GM18502 (cell line): ENCODE results near the gene MYBBP1A.
"Not testable (repeated sequence)": the region's sequence is repeated elsewhere in the genome, so short reads cannot be mapped to it uniquely, and the experiment has no call there.

Experiments used
- ATAC-seq: cut with Tn5 transposase; IDR thresholded peaks from one replicate; pipeline ENCODE4 v1.9.1; 2021; ENCODE audit warnings: mild to moderate bottlenecking; ENCODE audit not compliant: unreplicated experiment, poor library complexity

The MYBBP1A gene

GRCh38 chr17:4591529-4591928 lies 36.3 kb upstream of the MYBBP1A start:
- no peak for ATAC-seq

- ATAC-seq = no peak
Measured at GRCh38 chr17:4590981-4591453, 35.8 kb upstream of the MYBBP1A start.

GRCh38 chr17:4590042-4590441 lies 34.9 kb upstream of the MYBBP1A start:
- not testable (repeated sequence) for ATAC-seq

- ATAC-seq = no peak
Measured at GRCh38 chr17:4588898-4589625, 33.9 kb upstream of the MYBBP1A start.

- ATAC-seq = no peak
Measured at GRCh38 chr17:4588391-4588790, 33.2 kb upstream of the MYBBP1A start.

- no peak for ATAC-seq
Measured at GRCh38 chr17:4587803-4588202, 32.6 kb upstream of the MYBBP1A start.

- no peak for ATAC-seq
Measured at GRCh38 chr17:4587195-4587594, 32.0 kb upstream of the MYBBP1A start.

GRCh38 chr17:4586043-4586442 lies 30.9 kb upstream of the MYBBP1A start:
- ATAC-seq = no peak

- ATAC-seq = no peak
Measured at GRCh38 chr17:4585638-4585994, 30.4 kb upstream of the MYBBP1A start.

- ATAC-seq = no peak
Measured at GRCh38 chr17:4584917-4585637, 29.9 kb upstream of the MYBBP1A start.

- no peak for ATAC-seq
Measured at GRCh38 chr17:4584101-4584916, 29.1 kb upstream of the MYBBP1A start, which contains the start of gene SMTNL2. Gene SMTNL2 (plus strand): TSS chr17:4584529. CDS start chr17:4584606, 77 bp downstream.

GRCh38 chr17:4583782-4584100 lies 28.6 kb upstream of the MYBBP1A start:
- ATAC-seq = no peak

GRCh38 chr17:4583206-4583605 lies 28.0 kb upstream of the MYBBP1A start:
- no peak for ATAC-seq

- ATAC-seq = no peak
Measured at GRCh38 chr17:4582691-4583090, 27.5 kb upstream of the MYBBP1A start.

GRCh38 chr17:4582101-4582501 lies 26.9 kb upstream of the MYBBP1A start:
- ATAC-seq = no peak

- no peak for ATAC-seq
Measured at GRCh38 chr17:4580291-4580690, 25.1 kb upstream of the MYBBP1A start.

GRCh38 chr17:4579678-4580077 lies 24.5 kb upstream of the MYBBP1A start:
- no peak for ATAC-seq

- ATAC-seq = not testable (repeated sequence)
Measured at GRCh38 chr17:4578349-4578748, 23.2 kb upstream of the MYBBP1A start.

GRCh38 chr17:4577386-4577993 lies 22.3 kb upstream of the MYBBP1A start:
- no peak for ATAC-seq

- ATAC-seq = no peak
Measured at GRCh38 chr17:4576729-4577322, 21.6 kb upstream of the MYBBP1A start.
